ENCODE results near the gene VPS25. TPM values are rescaled to one million over a fixed set of nuclear protein-coding genes. Genes with fewer than 3 reads are reported as not detected.

VPS25 gene
- total RNA-seq, 4 donors from 2014 or later: 36.8 to 70.7 (median 51.7) TPM

GRCh38 chr17:42784811-42785592 lies 11.8 kb downstream of the VPS25 start:
- intact Hi-C loops (cut with DNase I; ENCODE audit: low total_unique reads): no loop called here
- H3K27me3 ChIP-seq: peaks cover 13 to 42% of the 10 kb centered on the region in 2 donors

GRCh38 chr17:42787266-42787665 lies 14.0 kb downstream of the VPS25 start:
- Histone ChIP-seq H3K36me3 (no peaks in the 10 kb centered on the region), H3K9me3 (no peaks in the 10 kb centered on the region), H3K4me3 (no peak overlapping the region), H3K27ac (no peak overlapping the region), H3K27me3 (peaks cover 0 to 30% of the 10 kb centered on the region in 2 donors), H3K4me1 (no peaks in the 10 kb centered on the region)
- intact Hi-C loops (cut with DNase I; ENCODE audit: low total_unique reads): no loop called here
- TF ChIP-seq POLR2A (IDR thresholded peaks at IDR 0.05) (no peak), CTCF (IDR thresholded peaks at IDR 0.05) (no peak)
- no peak for DNase-seq

More at GRCh38 chr17:42784811-42785592, 11.8 kb downstream of the VPS25 start:
- peaks cover 0 to 9% of the 10 kb centered on the region in 2 donors for H3K4me1 ChIP-seq
- no peaks in the 10 kb centered on the region for H3K36me3 ChIP-seq
- H3K4me3 ChIP-seq: no peak overlapping the region
- no peaks in the 10 kb centered on the region for H3K9me3 ChIP-seq
- no peak for DNase-seq
- H3K27ac ChIP-seq: no peak overlapping the region
- TF ChIP-seq POLR2A (IDR thresholded peaks at IDR 0.05) (no peak), CTCF (IDR thresholded peaks at IDR 0.05) (no peak)

GRCh38 chr17:42791948-42792347 lies 18.7 kb downstream of the VPS25 start:
- no peak for DNase-seq
- Histone ChIP-seq H3K27me3 (no peaks in the 10 kb centered on the region), H3K27ac (no peak overlapping the region), H3K4me3 (no peak overlapping the region), H3K4me1 (no peaks in the 10 kb centered on the region), H3K9me3 (no peaks in the 10 kb centered on the region), H3K36me3 (no peaks in the 10 kb centered on the region)
- intact Hi-C loops (cut with DNase I; ENCODE audit: low total_unique reads): no loop called here
- no peak for TF ChIP-seq POLR2A (IDR thresholded peaks at IDR 0.05)
- no peak for TF ChIP-seq CTCF (IDR thresholded peaks at IDR 0.05)

- Histone ChIP-seq H3K27me3 (no peaks in the 10 kb centered on the region), H3K4me3 (no peak overlapping the region), H3K36me3 (no peaks in the 10 kb centered on the region), H3K27ac (no peak overlapping the region), H3K9me3 (no peaks in the 10 kb centered on the region), H3K4me1 (peaks cover 0 to under 1% of the 10 kb centered on the region in 2 donors)
- no peak for DNase-seq
- TF ChIP-seq CTCF (IDR thresholded peaks at IDR 0.05) (no peak), POLR2A (IDR thresholded peaks at IDR 0.05) (no peak)
- intact Hi-C loops (cut with DNase I; ENCODE audit: low total_unique reads): no loop called here
Measured at GRCh38 chr17:42792545-42792944, 19.3 kb downstream of the VPS25 start.

DNA sequence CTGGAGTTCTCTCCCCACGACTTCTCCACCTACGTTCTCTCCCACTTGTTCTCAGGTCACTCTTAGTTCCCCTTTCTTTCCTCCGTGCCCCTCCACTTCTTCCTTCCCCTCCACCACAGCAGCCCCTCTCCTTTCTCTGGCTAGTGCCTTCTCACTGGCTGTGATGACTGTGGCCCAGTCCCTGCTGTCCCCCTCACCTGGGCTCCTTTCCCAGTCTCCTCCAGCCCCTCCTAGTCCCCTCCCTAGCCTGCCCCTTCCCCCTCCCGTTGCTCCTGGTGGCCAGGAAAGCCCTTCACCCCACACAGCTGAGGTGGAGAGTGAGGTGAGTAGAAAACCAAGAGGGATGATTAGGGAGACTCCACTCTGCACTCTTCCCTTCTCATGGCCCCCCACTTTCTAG lies 21.8 kb downstream of the VPS25 start:
- Histone ChIP-seq H3K4me3 (no peak overlapping the region), H3K27me3 (no peaks in the 10 kb centered on the region), H3K36me3 (no peaks in the 10 kb centered on the region), H3K4me1 (peaks cover 0 to 4% of the 10 kb centered on the region in 2 donors), H3K9me3 (no peaks in the 10 kb centered on the region), H3K27ac (no peak overlapping the region)
- TF ChIP-seq POLR2A (IDR thresholded peaks at IDR 0.05): no peak
- no peak for TF ChIP-seq CTCF (IDR thresholded peaks at IDR 0.05)
- no peak for DNase-seq
- intact Hi-C loops (cut with DNase I; ENCODE audit: low total_unique reads): no loop called here
